ENCODE measurements around the gene TP53RK. TPM values are rescaled to one million over a fixed set of nuclear protein-coding genes. Genes with fewer than 3 reads are reported as not detected.

TP53RK gene
- total and polyA plus RNA-seq, 2 of the 4 experiments (the other 2 are of a cell fraction), result 8.7 to 10.6 TPM

GRCh38 chr20:46635514-46636136 lies 53.6 kb downstream of the TP53RK start:
- H2BK20ac ChIP-seq (ENCODE audit: low read depth, low read length), result no peak overlapping the region
- 43% methylated on average over 1 of the region's 5 CpGs; no CpG with 5 or more reads in 1 of the 2 experiments for WGBS, 2 experiments (ENCODE audit: extremely low coverage in 2 of 2, insufficient read length in 1 of 2)
- no peak overlapping the region for H4K5ac ChIP-seq (ENCODE audit: low read depth, low read length)
- no peak overlapping the region for H3K14ac ChIP-seq (replicated peaks; ENCODE audit: low read depth, low read length)
- H3K9me3 ChIP-seq (ENCODE audit: control insufficient read depth, insufficient read depth, low read length), result no peaks in the 10 kb centered on the region
- H3K36me3 ChIP-seq (ENCODE audit: control insufficient read depth, insufficient read depth, low read length), result no peaks in the 10 kb centered on the region
- H3K4me2 ChIP-seq (ENCODE audit: low read depth, low read length), result no peak overlapping the region
- DNase-seq, result no peak
- no peak overlapping the region for H3K4ac ChIP-seq (ENCODE audit: low read depth, low read length)
- no peak overlapping the region for H2AK5ac ChIP-seq (ENCODE audit: low read depth, low read length)
- no peak overlapping the region for H2AK9ac ChIP-seq (replicated peaks; ENCODE audit: low read depth, low read length, poor library complexity)
- H3K9me1 ChIP-seq (ENCODE audit: insufficient read depth, low read length), result no peaks in the 10 kb centered on the region
- no peak overlapping the region for H2BK5ac ChIP-seq (ENCODE audit: low read depth, low read length, poor library complexity, severe bottlenecking)
- intact Hi-C loops (cut with micrococcal nuclease) (no loop called here), in situ Hi-C loops (cut with MboI; ENCODE audit: low sequenced_read_pairs) (no loop called here), dilution Hi-C loops (cut with HindIII; ENCODE audit: low sequenced_read_pairs, unreplicated experiment) (no loop called here)
- POLR2A ChIA-PET (ENCODE audit: unreplicated experiment), result no interaction called here
- CTCF ChIA-PET, result no interaction called here
- H3K4me1 ChIP-seq (ENCODE audit: control insufficient read depth, insufficient read depth, low read length), result no peaks in the 10 kb centered on the region
- no peak overlapping the region for H4K8ac ChIP-seq (ENCODE audit: low read depth in 2 of 2, low read length in 2 of 2)
- no peak overlapping the region for H3K27ac ChIP-seq (ENCODE audit: insufficient read depth, low read length)
- H4K91ac ChIP-seq (ENCODE audit: insufficient read depth, low read depth, low read length), result no peak overlapping the region
- no peaks in the 10 kb centered on the region; the same call in 1 of the 2 replicates for H3K27me3 ChIP-seq (ENCODE audit: control insufficient read depth, insufficient read depth, low read length)
- no peaks in the 10 kb centered on the region for H4K20me1 ChIP-seq (ENCODE audit: insufficient read depth, low read length)
- BruUV-seq (replicated peaks), result no TSS peak
- H3K18ac ChIP-seq (ENCODE audit: low read depth, low read length), result no peak overlapping the region
- H3K9ac ChIP-seq (ENCODE audit: low read depth, low read length), result no peak overlapping the region
- no peak overlapping the region for H3K4me3 ChIP-seq (ENCODE audit: insufficient read depth, low read depth, low read length)
- H2BK15ac ChIP-seq (ENCODE audit: low read depth, low read length), result no peak overlapping the region
- H3K23ac ChIP-seq (ENCODE audit: low read depth, low read length), result no peak overlapping the region
- no peak for ATAC-seq (ENCODE audit: low read depth)
- H3K79me1 ChIP-seq (ENCODE audit: low read depth in 1 of 2, low read length in 2 of 2), result no peaks in the 10 kb centered on the region
- H3K56ac ChIP-seq (ENCODE audit: extremely low read depth, insufficient read depth, low read length), result no peak overlapping the region
- no peak for TF ChIP-seq RAD21 (IDR thresholded peaks at IDR 0.05; ENCODE audit: low read length)
- TF ChIP-seq CHD1 (IDR thresholded peaks at IDR 0.05; ENCODE audit: low read depth, low read length), result no peak
- TF ChIP-seq MXI1 (IDR thresholded peaks at IDR 0.05; ENCODE audit: borderline replicate concordance, low read depth, low read length), result no peak
- TF ChIP-seq BHLHE40 (IDR thresholded peaks at IDR 0.05; ENCODE audit: low read depth, low read length), result no peak
- TF ChIP-seq USF2 (IDR thresholded peaks at IDR 0.05; ENCODE audit: low read depth, low read length), result no peak
- TF ChIP-seq NFE2L2 (IDR thresholded peaks at IDR 0.05; ENCODE audit: low read depth, low read length), result no peak
- TF ChIP-seq SMC3 (IDR thresholded peaks at IDR 0.05; ENCODE audit: low read depth, low read length), result no peak
- TF ChIP-seq FOS (IDR thresholded peaks at IDR 0.05; ENCODE audit: low read depth, low read length), result no peak
- no peak for TF ChIP-seq MAFK (IDR thresholded peaks at IDR 0.05; ENCODE audit: low read depth, low read length)
- no peak for TF ChIP-seq POLR2A (IDR thresholded peaks at IDR 0.05; ENCODE audit: low read depth, low read length)
- TF ChIP-seq RCOR1 (IDR thresholded peaks at IDR 0.05; ENCODE audit: insufficient replicate concordance, low read length), result no peak
- no peak for TF ChIP-seq CTCF (conservative IDR thresholded peaks at IDR 0.05; ENCODE audit: low read depth, low read length)
- TF ChIP-seq ELK1 (IDR thresholded peaks at IDR 0.05; ENCODE audit: borderline replicate concordance, low read depth, low read length), result no peak
- no peak for TF ChIP-seq CEBPB (IDR thresholded peaks at IDR 0.05; ENCODE audit: low read depth, low read length)
- no peak for TF ChIP-seq RFX5 (IDR thresholded peaks at IDR 0.05; ENCODE audit: low read depth, low read length)
- H2BK120ac ChIP-seq (ENCODE audit: low read depth, low read length), result no peak overlapping the region
- H2AFZ ChIP-seq (replicated peaks; ENCODE audit: low read length, poor library complexity), result no peak overlapping the region

Measured in IMR-90 (cell line).